Small intestine (tissue), 7 donors: Measurements from ENCODE around the gene CAPS. TPM values are rescaled to one million over a fixed set of nuclear protein-coding genes. Genes with fewer than 3 reads are reported as not detected.
"Not testable (repeated sequence)": the region's sequence is repeated elsewhere in the genome, so short reads cannot be mapped to it uniquely, and the experiment has no call there.

Experiments used
- DNase-seq, 2 donors: peaks; one replicate each; pipeline versions ENCODE4 v3.0.0 to v3.0.0-alpha.2; 2013
- FAIRE-seq: peaks from 2 replicates; lab custom pipeline; 2012; peaks lifted over from hg19 to GRCh38; lab: Jason Lieb, UNC
- H3K27ac ChIP-seq, 3 donors: one replicate each; pipeline ENCODE4 v1.5.1; 2013; ENCODE audit warnings: low read length in 2 of 3, mild to moderate bottlenecking in 2 of 3, control low read depth in 1 of 3, inconsistent platforms in 1 of 3, low read depth in 1 of 3, moderate library complexity in 1 of 3
- H3K27me3 ChIP-seq, 3 donors: one replicate each; pipeline ENCODE4 v1.6.1; 2013; ENCODE audit warnings: low read length in 3 of 3, inconsistent platforms in 1 of 3; ENCODE audit not compliant: control insufficient read depth in 3 of 3, insufficient read depth in 3 of 3
- H3K36me3 ChIP-seq, 3 donors: one replicate each; pipeline ENCODE4 v1.6.1; 2013; ENCODE audit warnings: low read length in 3 of 3, inconsistent platforms in 1 of 3, low read depth in 1 of 3, mild to moderate bottlenecking in 1 of 3, moderate library complexity in 1 of 3; ENCODE audit not compliant: control insufficient read depth in 3 of 3, insufficient read depth in 2 of 3
- H3K4me1 ChIP-seq, 3 donors: one replicate each; pipeline ENCODE4 v1.6.1; 2013; ENCODE audit warnings: low read length in 2 of 3, inconsistent platforms in 1 of 3, low read depth in 1 of 3, mild to moderate bottlenecking in 1 of 3, moderate library complexity in 1 of 3; ENCODE audit not compliant: control insufficient read depth in 3 of 3, insufficient read depth in 2 of 3
- H3K4me3 ChIP-seq, 3 donors: one replicate each; pipeline ENCODE4 v1.5.1; 2013; ENCODE audit warnings: low read length in 3 of 3, control low read depth in 1 of 3, inconsistent platforms in 1 of 3, low read depth in 1 of 3, mild to moderate bottlenecking in 1 of 3, moderate library complexity in 1 of 3
- H3K9me3 ChIP-seq, 2 donors: one replicate each; pipeline ENCODE4 v1.6.1; 2013; ENCODE audit warnings: low read depth in 1 of 2, low read length in 1 of 2; ENCODE audit not compliant: control insufficient read depth in 2 of 2, insufficient read depth in 1 of 2
- WGBS, 3 donors: extraction: QIAGEN DNeasy Blood & Tissue Kit; methylation state at CpG; one replicate each; pipeline ENCODE4 v1.1.7; 2013; 5-methylcytosine and 5-hydroxymethylcytosine counted together
- polyA plus RNA-seq, 4 donors: library from polyadenylated mRNA; stranded (reverse) in 3 of 4; unstranded in 1 of 4; fragments of 200-250 nt in 3 of 4; fragments of 120-200 nt in 1 of 4; gene quantifications; one replicate each; pipeline versions ENCODE4 v1.2.1 to v1.2.3, GENCODE V29; 2013
- donor health status: healthy with polysubstance abuse.
- donor health status: control.
- donor health status: control.
- donor health status: Bipolar disorder and iron deficiency.
- donor health status: healthy.

The CAPS gene
- polyA plus RNA-seq, 4 donors: 8.7 to 22.7 (median 15.4) TPM

DNA sequence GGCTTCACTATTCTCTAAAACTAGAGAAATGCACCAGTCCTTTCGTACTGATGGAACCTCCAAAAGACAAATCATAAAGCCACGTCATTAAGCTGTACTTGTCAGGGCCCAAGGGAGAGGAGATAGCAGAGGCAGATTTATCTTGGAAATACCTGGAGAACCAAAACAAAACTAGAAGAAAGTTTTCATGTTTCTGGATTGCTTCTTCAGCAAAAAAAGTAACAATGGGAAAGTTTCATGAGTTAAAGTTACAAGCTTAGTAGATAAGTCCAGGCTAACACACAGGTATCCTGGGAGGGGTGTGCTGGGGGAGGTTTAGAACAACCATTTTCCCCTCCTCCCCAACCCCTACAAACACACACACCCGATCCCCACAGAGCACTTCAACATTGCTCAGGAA is 42.3 kb downstream of the CAPS start:
- H3K36me3 ChIP-seq: peaks cover 0 to 53% (median 0%) of the 10 kb centered on the region in 3 donors
- WGBS, 3 donors: 61 to 71% (median 68%) methylated on average over 3 of the region's 3 CpGs
- H3K27ac ChIP-seq: peak overlapping the region in 1 of 3 donors; percentile 24
- no peaks in the 10 kb centered on the region for H3K27me3 ChIP-seq
- DNase-seq (no peak), FAIRE-seq (no peak)
- no peak overlapping the region for H3K4me3 ChIP-seq
- H3K9me3 ChIP-seq: no peaks in the 10 kb centered on the region
- peaks cover 4 to 69% (median 30%) of the 10 kb centered on the region in 3 donors for H3K4me1 ChIP-seq

DNA sequence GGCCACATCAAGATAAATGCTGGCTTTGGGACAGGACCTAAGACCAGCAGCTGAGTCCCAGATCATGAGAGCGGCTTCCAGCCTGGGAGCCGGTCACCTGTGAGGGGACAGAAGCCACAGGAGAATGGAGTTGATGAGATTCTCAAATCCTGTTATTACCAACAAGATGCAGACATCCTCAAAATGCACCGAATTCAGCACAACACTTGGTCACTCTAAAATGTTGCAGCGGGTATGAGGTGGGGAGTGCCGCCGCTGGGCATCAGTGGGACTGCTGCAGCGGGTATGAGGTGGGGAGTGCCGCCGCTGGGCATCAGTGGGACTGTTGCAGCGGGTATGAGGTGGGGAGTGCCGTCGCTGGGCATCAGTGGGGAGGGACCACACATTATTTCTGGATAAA is 42.7 kb downstream of the CAPS start:
- H3K9me3 ChIP-seq: no peaks in the 10 kb centered on the region
- H3K27ac ChIP-seq: peak overlapping the region in 2 of 3 donors; percentile 24 to 43
- peaks cover 4 to 67% (median 27%) of the 10 kb centered on the region in 3 donors for H3K4me1 ChIP-seq
- 87 to 94% (median 93%) methylated on average over 12 of the region's 12 CpGs for WGBS, 3 donors
- H3K36me3 ChIP-seq: peaks cover 0 to 49% (median 0%) of the 10 kb centered on the region in 3 donors
- DNase-seq: no peak
- H3K4me3 ChIP-seq: no peak overlapping the region
- no peaks in the 10 kb centered on the region for H3K27me3 ChIP-seq
- FAIRE-seq: no peak

DNA sequence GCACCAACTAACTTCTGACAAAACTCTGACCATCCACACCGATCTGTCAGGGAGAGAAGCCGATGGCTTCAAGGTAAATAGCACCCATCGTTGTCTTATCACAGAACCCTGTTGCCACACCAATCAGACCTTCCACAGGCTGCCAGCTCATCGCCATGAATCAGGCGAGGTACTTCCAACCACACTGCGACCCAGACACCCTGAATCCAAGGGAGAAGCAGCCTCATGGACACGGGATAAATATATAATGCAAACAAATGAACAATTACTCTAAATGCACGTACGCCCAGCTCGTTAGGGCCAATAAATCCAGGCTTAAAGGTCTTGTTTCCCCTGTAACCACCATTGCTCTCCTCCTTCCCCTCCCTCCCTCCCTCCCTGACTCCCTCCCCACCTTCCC is 43.1 kb downstream of the CAPS start:
- FAIRE-seq: no peak
- peak overlapping the region in 2 of 3 donors; percentile 15 to 43 for H3K27ac ChIP-seq
- DNase-seq: peak; percentile 62 to 69

DNA sequence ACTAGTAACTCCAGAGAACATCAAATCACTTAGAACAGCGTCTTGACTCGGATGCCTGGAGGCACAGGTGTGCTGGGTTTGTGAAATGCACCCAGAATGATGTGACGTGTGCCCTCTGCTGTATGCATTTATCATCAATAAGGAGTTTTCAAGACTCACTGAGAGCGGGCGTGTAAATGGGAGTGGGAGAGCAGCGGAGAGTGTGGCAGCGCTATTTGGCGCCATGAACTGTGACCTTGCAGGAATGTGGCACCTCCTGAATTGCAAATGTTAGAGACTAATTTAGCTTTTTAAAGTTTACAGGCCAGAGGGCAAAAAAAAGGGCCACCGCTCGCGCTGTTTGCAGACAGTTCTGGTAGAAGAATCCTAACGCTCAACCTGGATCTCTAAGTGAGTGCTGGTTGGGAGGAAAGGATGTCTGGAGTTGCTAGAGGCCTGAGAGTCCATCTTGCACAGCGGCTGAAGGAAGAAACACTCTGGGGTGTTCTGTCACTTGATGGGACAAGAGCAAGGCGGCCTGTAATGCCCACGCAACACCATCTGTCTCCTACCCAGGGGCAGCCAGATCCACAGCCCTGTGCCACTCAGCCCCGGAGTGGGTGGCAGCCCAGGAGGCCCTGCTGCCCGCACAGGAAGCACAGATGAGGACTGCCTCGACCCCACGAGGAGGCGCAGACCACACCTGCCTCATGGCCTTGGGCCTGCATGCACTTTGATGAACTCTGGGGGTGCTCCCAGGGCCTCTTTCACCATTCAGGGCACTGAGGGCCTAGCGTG is 44.2 kb downstream of the CAPS start:
- peaks cover 8 to 72% (median 24%) of the 10 kb centered on the region in 3 donors for H3K4me1 ChIP-seq
- no peaks in the 10 kb centered on the region for H3K9me3 ChIP-seq
- H3K27ac ChIP-seq: no peak overlapping the region
- DNase-seq (no peak), FAIRE-seq (no peak)
- no peak overlapping the region for H3K4me3 ChIP-seq
- no peaks in the 10 kb centered on the region for H3K27me3 ChIP-seq
- WGBS, 3 donors: 70 to 79% (median 73%) methylated on average over 21 of the region's 21 CpGs
- H3K36me3 ChIP-seq: peaks cover 0 to 39% (median 0%) of the 10 kb centered on the region in 3 donors

More for the DNA sequence above, 43.1 kb downstream of the CAPS start:
- H3K36me3 ChIP-seq: peaks cover 0 to 44% (median 0%) of the 10 kb centered on the region in 3 donors
- no peaks in the 10 kb centered on the region for H3K27me3 ChIP-seq
- H3K4me1 ChIP-seq: peaks cover 4 to 67% (median 23%) of the 10 kb centered on the region in 3 donors
- no peaks in the 10 kb centered on the region for H3K9me3 ChIP-seq
- no peak overlapping the region for H3K4me3 ChIP-seq
- 23 to 57% (median 32%) methylated on average over 10 of the region's 10 CpGs for WGBS, 3 donors

DNA sequence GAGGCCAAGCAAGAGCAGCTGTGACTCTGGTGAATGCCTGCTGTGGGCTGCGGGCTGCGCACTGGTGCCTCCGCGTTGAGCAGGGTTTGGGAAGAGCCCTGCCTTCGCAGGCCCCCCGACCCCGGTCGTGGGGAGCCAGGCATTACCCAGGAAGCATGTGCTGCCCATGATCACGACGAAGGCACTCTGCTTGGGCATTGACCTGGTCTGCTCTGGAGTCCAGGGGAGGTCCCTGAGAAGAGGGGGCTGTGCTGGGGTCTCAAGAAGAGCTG is 44.7 kb downstream of the CAPS start:
- no peak overlapping the region for H3K4me3 ChIP-seq
- H3K36me3 ChIP-seq: peaks cover 0 to 39% (median 0%) of the 10 kb centered on the region in 3 donors
- 92 to 95% (median 94%) methylated on average over 10 of the region's 10 CpGs for WGBS, 3 donors
- no peak overlapping the region for H3K27ac ChIP-seq
- DNase-seq: no peak
- H3K4me1 ChIP-seq: peaks cover 8 to 71% (median 24%) of the 10 kb centered on the region in 3 donors
- H3K27me3 ChIP-seq: no peaks in the 10 kb centered on the region
- no peak for FAIRE-seq
- no peaks in the 10 kb centered on the region for H3K9me3 ChIP-seq

DNA sequence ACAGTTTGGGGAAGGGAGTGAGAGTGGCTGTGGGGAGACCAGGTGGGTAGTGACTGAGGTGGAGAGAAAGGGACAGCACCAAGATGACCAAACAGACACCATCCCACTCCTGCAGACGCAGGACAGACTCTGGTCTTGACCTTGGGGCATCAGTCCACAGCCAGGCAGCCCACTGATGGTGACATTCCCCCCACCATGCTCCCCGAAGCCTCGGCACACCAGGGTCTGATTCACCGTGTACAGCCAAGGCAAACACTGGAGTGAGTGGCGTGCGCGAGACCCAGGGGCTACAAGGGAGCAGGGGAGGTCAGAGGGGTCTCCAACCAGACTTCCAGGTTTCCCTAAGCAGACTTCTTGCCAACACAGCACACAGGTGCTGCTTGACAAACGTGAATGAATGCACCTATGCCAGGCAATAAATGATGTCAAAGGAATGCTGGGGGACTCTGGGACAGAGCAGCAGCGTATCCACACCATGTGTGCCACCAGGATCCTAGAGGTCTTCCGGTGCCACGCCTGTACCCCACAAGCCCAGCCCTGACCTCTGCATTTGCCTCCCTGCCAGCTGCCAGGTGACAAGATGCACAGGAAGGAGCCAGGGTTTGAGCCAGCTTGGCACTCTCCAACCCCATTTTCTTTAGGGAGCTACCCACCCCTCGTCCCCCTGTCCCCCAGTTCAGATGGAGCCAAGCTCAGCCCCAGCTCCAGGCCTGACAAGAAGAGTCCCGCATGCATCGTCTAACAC is 45.4 kb downstream of the CAPS start:
- Histone ChIP-seq H3K9me3 (no peaks in the 10 kb centered on the region), H3K36me3 (peaks cover 0 to 46% (median 0%) of the 10 kb centered on the region in 3 donors), H3K27ac (peak overlapping the region in 2 of 3 donors; percentile 10 to 50), H3K4me3 (no peak overlapping the region), H3K27me3 (no peaks in the 10 kb centered on the region), H3K4me1 (peaks cover 6 to 64% (median 18%) of the 10 kb centered on the region in 3 donors)
- WGBS, 3 donors: 84 to 89% (median 85%) methylated on average over 14 of the region's 14 CpGs
- FAIRE-seq: no peak
- DNase-seq: no peak

DNA sequence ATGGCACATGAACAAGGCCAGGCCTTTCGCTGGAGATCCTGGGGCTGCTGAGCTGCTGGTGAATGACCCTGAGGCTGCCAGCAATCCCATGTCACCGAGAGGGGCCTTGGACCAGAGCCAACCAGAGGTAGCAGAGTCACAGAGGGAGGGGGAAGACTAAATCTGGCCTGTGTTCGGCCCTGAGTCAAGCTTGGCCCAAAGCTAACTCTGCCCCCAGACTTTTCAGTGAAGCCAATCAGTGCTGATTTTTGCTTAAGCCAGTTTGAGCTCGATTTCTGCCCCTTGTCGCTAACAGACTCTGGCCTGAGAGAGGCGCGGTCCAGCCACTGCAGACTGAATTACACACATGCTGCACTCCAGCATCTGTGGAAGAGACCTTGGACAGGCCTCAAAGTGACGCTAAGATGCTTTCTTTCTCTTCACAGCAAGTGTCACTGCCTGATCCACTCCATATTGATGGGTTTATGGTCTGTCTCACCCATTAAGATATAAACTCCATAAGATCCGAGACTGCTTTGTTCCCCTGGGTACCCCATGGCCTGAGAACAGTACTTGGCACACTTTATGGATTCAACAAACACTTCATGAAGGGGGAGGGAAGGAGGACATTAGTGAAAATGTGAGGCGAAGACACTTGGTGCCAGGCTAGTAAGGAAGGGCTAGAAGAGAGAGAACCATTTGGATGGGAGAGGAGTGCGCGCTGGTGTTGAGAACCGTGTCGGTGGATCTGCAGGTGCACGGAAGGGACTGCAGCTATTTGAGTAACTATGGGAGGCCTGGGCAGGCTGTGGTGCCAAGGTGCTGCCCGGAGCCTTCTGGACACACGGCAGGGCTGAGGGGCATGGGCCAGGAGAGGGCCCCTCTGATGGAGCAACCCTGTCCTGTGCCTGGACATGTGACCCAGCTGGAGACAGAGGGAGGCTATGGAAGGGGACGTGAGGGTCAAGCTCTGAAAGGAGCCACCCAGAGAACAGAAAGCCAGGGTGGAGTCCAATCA is 46.2 kb downstream of the CAPS start:
- 72 to 73% (median 73%) methylated on average over 17 to 18 of the region's 18 CpGs for WGBS, 3 donors
- peaks cover 0 to 46% (median 0%) of the 10 kb centered on the region in 3 donors for H3K36me3 ChIP-seq
- DNase-seq (no peak), FAIRE-seq (no peak)
- H3K4me3 ChIP-seq: no peak overlapping the region
- peak overlapping the region in 2 of 3 donors; percentile 31 to 50 for H3K27ac ChIP-seq
- no peaks in the 10 kb centered on the region for H3K27me3 ChIP-seq
- no peaks in the 10 kb centered on the region for H3K9me3 ChIP-seq
- peaks cover 6 to 56% (median 15%) of the 10 kb centered on the region in 3 donors for H3K4me1 ChIP-seq

DNA sequence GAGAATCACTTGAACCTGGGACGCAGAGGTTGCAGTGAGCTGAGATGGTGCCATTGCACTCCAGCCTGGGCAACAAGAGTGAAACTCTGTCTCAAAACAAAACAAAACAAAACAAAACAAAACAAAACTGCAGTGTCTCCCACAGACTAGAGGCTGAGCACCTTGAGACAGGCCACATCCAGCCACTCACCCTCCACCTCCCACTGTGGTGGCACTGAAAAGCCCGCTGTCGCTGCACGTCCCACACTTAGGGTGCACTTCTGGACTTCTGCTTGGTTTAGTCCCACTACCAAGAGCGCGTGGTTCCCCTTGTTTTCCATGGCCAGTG is 47.6 kb downstream of the CAPS start:
- H3K9me3 ChIP-seq, FAIRE-seq, DNase-seq, H3K27me3 ChIP-seq, H3K4me3 ChIP-seq: not testable (repeated sequence)
- Histone ChIP-seq H3K36me3 (peaks cover 0 to 54% (median 0%) of the 10 kb centered on the region in 3 donors), H3K27ac (peak overlapping the region; percentile 61 to 92 (median 77)), H3K4me1 (peaks cover 6 to 60% (median 15%) of the 10 kb centered on the region in 3 donors)
- WGBS, 3 donors: 49 to 69% (median 54%) methylated on average over 5 to 6 of the region's 6 CpGs
